Measurements from ENCODE around the gene NAP1L5. TPM values are rescaled to one million over a fixed set of nuclear protein-coding genes. Genes with fewer than 3 reads are reported as not detected.

NAP1L5 gene
- total and polyA plus RNA-seq, 2 donors (not counting 1 experiment from before 2014, with no cell fraction given), result 8.9 to 14.1 TPM

DNA sequence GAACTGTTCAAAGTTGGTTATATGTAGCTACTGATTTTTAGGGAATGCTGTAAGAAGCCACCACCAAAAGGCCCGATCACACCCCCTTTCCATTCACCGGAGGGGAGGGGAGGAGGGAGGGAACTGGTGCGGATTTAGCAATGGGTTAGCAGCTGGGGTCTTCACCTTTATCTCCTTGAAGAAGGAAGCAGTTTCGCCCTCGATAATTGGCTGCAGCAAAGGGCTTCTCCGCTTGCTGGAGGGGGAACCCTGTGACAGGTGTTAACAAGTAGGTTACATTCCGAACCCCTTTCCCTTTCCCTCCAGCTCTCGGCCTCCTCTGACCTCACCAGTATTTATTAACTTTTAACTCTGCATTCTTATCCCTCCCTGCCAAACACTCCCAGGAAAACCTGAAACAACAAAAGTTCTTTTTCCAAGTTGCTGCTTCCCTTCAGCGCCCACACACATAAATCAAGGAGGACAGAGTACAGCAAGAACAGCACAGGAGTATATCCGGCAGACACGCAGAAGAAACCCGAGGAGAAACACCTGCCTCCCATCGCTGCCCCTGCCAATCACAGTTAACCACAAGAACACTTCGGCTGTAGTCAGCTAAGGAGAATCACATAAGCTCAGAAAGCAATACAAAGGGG is 39.8 kb upstream of the NAP1L5 start:
- Histone ChIP-seq H3K27ac (ENCODE audit: insufficient read depth, low read length) (no peak overlapping the region), H2AFZ (ENCODE audit: low read length) (no peak overlapping the region), H3K27me3 (ENCODE audit: control insufficient read depth, insufficient read depth, low read length) (no peaks in the 10 kb centered on the region), H3K4me1 (ENCODE audit: control insufficient read depth, extremely low read depth, insufficient read depth, low read length) (peaks cover 2% of the 10 kb centered on the region), H3K4me2 (ENCODE audit: extremely low read depth, insufficient read depth, low read length) (no peak overlapping the region), H3K36me3 (ENCODE audit: control insufficient read depth, insufficient read depth, low read length) (peaks cover 3% of the 10 kb centered on the region), H3K4me3 (replicated peaks in 1 of 4; ENCODE audit: control extremely low read depth in 1 of 4, insufficient read depth in 1 of 4, low read depth in 3 of 4, low read length in 4 of 4) (no peak overlapping the region), H3K79me2 (ENCODE audit: control insufficient read depth, insufficient read depth, low read length) (no peaks in the 10 kb centered on the region), H4K20me1 (ENCODE audit: control insufficient read depth, extremely low read depth, insufficient read depth, low read length) (no peaks in the 10 kb centered on the region), H3K9ac (ENCODE audit: insufficient read depth, low read length) (no peak overlapping the region), H3K9me3 (ENCODE audit: control insufficient read depth, insufficient read depth, low read depth, low read length) (no peaks in the 10 kb centered on the region)
- TF ChIP-seq, protein P1, sequence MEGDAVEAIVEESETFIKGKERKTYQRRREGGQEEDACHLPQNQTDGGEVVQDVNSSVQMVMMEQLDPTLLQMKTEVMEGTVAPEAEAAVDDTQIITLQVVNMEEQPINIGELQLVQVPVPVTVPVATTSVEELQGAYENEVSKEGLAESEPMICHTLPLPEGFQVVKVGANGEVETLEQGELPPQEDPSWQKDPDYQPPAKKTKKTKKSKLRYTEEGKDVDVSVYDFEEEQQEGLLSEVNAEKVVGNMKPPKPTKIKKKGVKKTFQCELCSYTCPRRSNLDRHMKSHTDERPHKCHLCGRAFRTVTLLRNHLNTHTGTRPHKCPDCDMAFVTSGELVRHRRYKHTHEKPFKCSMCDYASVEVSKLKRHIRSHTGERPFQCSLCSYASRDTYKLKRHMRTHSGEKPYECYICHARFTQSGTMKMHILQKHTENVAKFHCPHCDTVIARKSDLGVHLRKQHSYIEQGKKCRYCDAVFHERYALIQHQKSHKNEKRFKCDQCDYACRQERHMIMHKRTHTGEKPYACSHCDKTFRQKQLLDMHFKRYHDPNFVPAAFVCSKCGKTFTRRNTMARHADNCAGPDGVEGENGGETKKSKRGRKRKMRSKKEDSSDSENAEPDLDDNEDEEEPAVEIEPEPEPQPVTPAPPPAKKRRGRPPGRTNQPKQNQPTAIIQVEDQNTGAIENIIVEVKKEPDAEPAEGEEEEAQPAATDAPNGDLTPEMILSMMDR (conservative IDR thresholded peaks at IDR 0.05 in 1 of 2, IDR thresholded peaks at IDR 0.05 in 1 of 2; ENCODE audit: low read depth in 1 of 2, low read length in 2 of 2), result no peak
- TF ChIP-seq EZH2 (IDR thresholded peaks at IDR 0.05; ENCODE audit: low read length, missing control alignments), result no peak
- peak in 1 of 2 donors; percentile 87 for DNase-seq (ENCODE audit: low read depth in 2 of 2)

DNA sequence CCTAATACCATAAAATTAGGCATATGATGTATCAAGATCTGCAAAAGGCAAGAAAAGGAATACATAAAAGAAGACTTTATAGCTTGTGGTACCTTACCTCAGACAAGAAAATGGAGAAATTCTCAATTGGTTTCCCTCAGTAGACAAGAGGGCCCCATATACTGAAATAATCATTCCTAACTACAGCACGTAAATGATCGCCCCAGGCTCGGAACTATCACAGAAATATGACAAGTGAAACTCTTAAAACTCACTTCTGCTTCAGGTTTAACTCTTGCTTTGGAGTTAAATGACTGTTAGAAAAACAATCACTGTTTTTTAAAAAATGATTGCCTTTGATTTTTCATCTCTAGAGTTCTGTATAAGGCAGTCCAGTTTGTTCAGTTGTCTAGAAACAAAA is 38.6 kb upstream of the NAP1L5 start:
- Histone ChIP-seq H3K4me2 (ENCODE audit: extremely low read depth, insufficient read depth, low read length) (no peak overlapping the region), H4K20me1 (ENCODE audit: control insufficient read depth, extremely low read depth, insufficient read depth, low read length) (no peaks in the 10 kb centered on the region), H3K4me1 (ENCODE audit: control insufficient read depth, extremely low read depth, insufficient read depth, low read length) (peaks cover 2% of the 10 kb centered on the region), H2AFZ (ENCODE audit: low read length) (no peak overlapping the region), H3K27me3 (ENCODE audit: control insufficient read depth, insufficient read depth, low read length) (no peaks in the 10 kb centered on the region), H3K9ac (ENCODE audit: insufficient read depth, low read length) (no peak overlapping the region), H3K27ac (ENCODE audit: insufficient read depth, low read length) (no peak overlapping the region), H3K4me3 (replicated peaks in 1 of 4; ENCODE audit: control extremely low read depth in 1 of 4, insufficient read depth in 1 of 4, low read depth in 3 of 4, low read length in 4 of 4) (no peak overlapping the region), H3K79me2 (ENCODE audit: control insufficient read depth, insufficient read depth, low read length) (no peaks in the 10 kb centered on the region), H3K36me3 (ENCODE audit: control insufficient read depth, insufficient read depth, low read length) (peaks cover 3% of the 10 kb centered on the region), H3K9me3 (ENCODE audit: control insufficient read depth, insufficient read depth, low read depth, low read length) (no peaks in the 10 kb centered on the region)
- TF ChIP-seq EZH2 (IDR thresholded peaks at IDR 0.05; ENCODE audit: low read length, missing control alignments), result no peak
- TF ChIP-seq, protein P1 (conservative IDR thresholded peaks at IDR 0.05 in 1 of 2, IDR thresholded peaks at IDR 0.05 in 1 of 2; ENCODE audit: low read depth in 1 of 2, low read length in 2 of 2), result no peak
- DNase-seq (ENCODE audit: low read depth in 2 of 2), result no peak

DNA sequence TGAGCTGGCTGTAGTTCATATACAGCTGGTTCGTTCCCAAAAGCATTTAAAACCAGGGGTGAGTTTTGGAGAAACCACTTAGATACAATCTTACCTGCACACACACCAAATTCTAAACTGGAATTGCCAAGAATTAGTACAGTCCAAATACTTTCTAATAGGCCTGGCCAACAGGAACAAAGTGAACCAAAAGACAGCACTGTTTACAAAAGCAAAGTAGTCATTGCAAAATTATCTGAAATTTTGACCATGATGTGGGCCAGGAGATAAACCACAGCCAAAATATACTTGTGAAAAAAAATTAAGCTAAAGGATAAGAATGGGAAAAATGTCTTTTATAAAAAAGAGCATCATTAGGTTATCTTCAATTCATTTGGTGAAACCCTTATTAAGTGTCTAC is 37.9 kb upstream of the NAP1L5 start:
- Histone ChIP-seq H2AFZ (ENCODE audit: low read length) (no peak overlapping the region), H3K27ac (ENCODE audit: insufficient read depth, low read length) (no peak overlapping the region), H3K4me3 (replicated peaks in 1 of 4; ENCODE audit: control extremely low read depth in 1 of 4, insufficient read depth in 1 of 4, low read depth in 3 of 4, low read length in 4 of 4) (no peak overlapping the region), H3K27me3 (ENCODE audit: control insufficient read depth, insufficient read depth, low read length) (no peaks in the 10 kb centered on the region), H4K20me1 (ENCODE audit: control insufficient read depth, extremely low read depth, insufficient read depth, low read length) (no peaks in the 10 kb centered on the region), H3K36me3 (ENCODE audit: control insufficient read depth, insufficient read depth, low read length) (peaks cover 3% of the 10 kb centered on the region), H3K9me3 (ENCODE audit: control insufficient read depth, insufficient read depth, low read depth, low read length) (no peaks in the 10 kb centered on the region), H3K4me2 (ENCODE audit: extremely low read depth, insufficient read depth, low read length) (no peak overlapping the region), H3K9ac (ENCODE audit: insufficient read depth, low read length) (no peak overlapping the region), H3K4me1 (ENCODE audit: control insufficient read depth, extremely low read depth, insufficient read depth, low read length) (peaks cover 2% of the 10 kb centered on the region), H3K79me2 (ENCODE audit: control insufficient read depth, insufficient read depth, low read length) (no peaks in the 10 kb centered on the region)
- TF ChIP-seq, protein P1 (conservative IDR thresholded peaks at IDR 0.05 in 1 of 2, IDR thresholded peaks at IDR 0.05 in 1 of 2; ENCODE audit: low read depth in 1 of 2, low read length in 2 of 2), result no peak
- TF ChIP-seq EZH2 (IDR thresholded peaks at IDR 0.05; ENCODE audit: low read length, missing control alignments), result no peak
- DNase-seq (ENCODE audit: low read depth in 2 of 2), result peak; percentile 52 to 63

Measured in fibroblast of lung (primary cell).